ENCODE data around the gene PXK.

PXK gene

GRCh38 chr3:58349792-58350626 lies 17.3 kb downstream of the PXK start:
- no peak for DNase-seq

- DNase-seq, result no peak
Observed at GRCh38 chr3:58350627-58351013, 17.9 kb downstream of the PXK start.

- DNase-seq, result no peak
Observed at GRCh38 chr3:58351920-58352319, 19.2 kb downstream of the PXK start.

- DNase-seq, result no peak
Observed at GRCh38 chr3:58352626-58353025, 19.9 kb downstream of the PXK start.

GRCh38 chr3:58353722-58354553 lies 21.2 kb downstream of the PXK start:
- no peak for DNase-seq

GRCh38 chr3:58355179-58355578 lies 22.5 kb downstream of the PXK start:
- DNase-seq, result no peak

GRCh38 chr3:58356054-58356453 lies 23.4 kb downstream of the PXK start:
- DNase-seq, result peak in 3 of 14 donors; percentile 5 to 34 (median 30)

GRCh38 chr3:58357402-58357801 lies 24.7 kb downstream of the PXK start:
- no peak for DNase-seq

- DNase-seq, result no peak
Observed at GRCh38 chr3:58358092-58358491, 25.4 kb downstream of the PXK start.

GRCh38 chr3:58358808-58359207 lies 26.1 kb downstream of the PXK start:
- DNase-seq, result no peak

GRCh38 chr3:58359621-58360020 lies 26.9 kb downstream of the PXK start:
- no peak for DNase-seq

GRCh38 chr3:58361866-58362265 lies 29.2 kb downstream of the PXK start:
- DNase-seq, result no peak

- DNase-seq, result no peak
Observed at GRCh38 chr3:58366699-58367098, 34.0 kb downstream of the PXK start.

- DNase-seq, result no peak
Observed at GRCh38 chr3:58369038-58369437, 36.3 kb downstream of the PXK start.

- no peak for DNase-seq
Observed at GRCh38 chr3:58369876-58370275, 37.2 kb downstream of the PXK start.

- no peak for DNase-seq
Observed at GRCh38 chr3:58370407-58370806, 37.7 kb downstream of the PXK start.

- DNase-seq, result no peak
Observed at GRCh38 chr3:58371754-58372153, 39.1 kb downstream of the PXK start.

- no peak for DNase-seq
Observed at GRCh38 chr3:58375254-58375653, 42.6 kb downstream of the PXK start.

- DNase-seq, result no peak
Observed at GRCh38 chr3:58377168-58377567, 44.5 kb downstream of the PXK start.

- no peak for DNase-seq
Observed at GRCh38 chr3:58377750-58378149, 45.1 kb downstream of the PXK start.

GRCh38 chr3:58379351-58380073 lies 46.8 kb downstream of the PXK start:
- DNase-seq, result no peak

- peak in 1 of 14 donors; percentile 23 for DNase-seq
Observed at GRCh38 chr3:58383476-58383875, 50.8 kb downstream of the PXK start.

- peak in 4 of 14 donors; percentile 12 to 53 (median 26) for DNase-seq
Observed at GRCh38 chr3:58383904-58384303, 51.2 kb downstream of the PXK start.

All from C1 segment of cervical spinal cord (tissue), 14 donors.